ENCODE data around the gene KNOP1.
A peak's percentile ranks its signal among the peaks of the same experiment; 100 is the strongest.

Gene KNOP1

GRCh38 chr16:19705843-19706242 is 12.2 kb downstream of the KNOP1 start:
- no peak for DNase-seq

- DNase-seq: no peak
Measured at GRCh38 chr16:19705146-19705501, 12.9 kb downstream of the KNOP1 start.

GRCh38 chr16:19704321-19705145 is 13.5 kb downstream of the KNOP1 start:
- DNase-seq: no peak

GRCh38 chr16:19703172-19703889 is 14.7 kb downstream of the KNOP1 start:
- DNase-seq: no peak

GRCh38 chr16:19701091-19701490 is 16.9 kb downstream of the KNOP1 start:
- DNase-seq: no peak

- DNase-seq: peak; percentile 80
Measured at GRCh38 chr16:19700319-19700781, 17.7 kb downstream of the KNOP1 start.

- DNase-seq: no peak
Measured at GRCh38 chr16:19699472-19699871, 18.6 kb downstream of the KNOP1 start.

GRCh38 chr16:19698480-19699465 is 19.3 kb downstream of the KNOP1 start:
- no peak for DNase-seq

- no peak for DNase-seq
Measured at GRCh38 chr16:19697756-19698318, 20.2 kb downstream of the KNOP1 start.

- no peak for DNase-seq
Measured at GRCh38 chr16:19696961-19697360, 21.1 kb downstream of the KNOP1 start.

GRCh38 chr16:19696328-19696727 is 21.7 kb downstream of the KNOP1 start:
- DNase-seq: peak; percentile 65

- no peak for DNase-seq
Measured at GRCh38 chr16:19694989-19695388, 23.0 kb downstream of the KNOP1 start.

- DNase-seq: no peak
Measured at GRCh38 chr16:19691161-19691711, 26.8 kb downstream of the KNOP1 start.

GRCh38 chr16:19690196-19690595 is 27.8 kb downstream of the KNOP1 start:
- DNase-seq: no peak

- no peak for DNase-seq
Measured at GRCh38 chr16:19689342-19689741, 28.7 kb downstream of the KNOP1 start.

- DNase-seq: no peak
Measured at GRCh38 chr16:19688396-19689024, 29.5 kb downstream of the KNOP1 start.

- DNase-seq: no peak
Measured at GRCh38 chr16:19687279-19687678, 30.7 kb downstream of the KNOP1 start.

GRCh38 chr16:19685176-19685575 is 32.9 kb downstream of the KNOP1 start:
- DNase-seq: no peak

GRCh38 chr16:19683453-19684236 is 34.4 kb downstream of the KNOP1 start:
- DNase-seq: no peak

- DNase-seq: no peak
Measured at GRCh38 chr16:19681637-19682036, 36.4 kb downstream of the KNOP1 start.

- no peak for DNase-seq
Measured at GRCh38 chr16:19680881-19681340, 37.1 kb downstream of the KNOP1 start.

Measured in DMS53 (cell line).